ENCODE results near the gene TRHDE. TPM values are rescaled to one million over a fixed set of nuclear protein-coding genes. Genes with fewer than 3 reads are reported as not detected.
A peak's percentile ranks its signal among the peaks of the same experiment; 100 is the strongest.

The TRHDE gene
- total RNA-seq, 1 experiment from 2014 or later, result 16.5 TPM

GRCh38 chr12:72281126-72281525 is 9.0 kb downstream of the TRHDE start:
- CTCF ChIA-PET, result no interaction called here
- no peak for TF ChIP-seq EZH2phosphoT487 (IDR thresholded peaks at IDR 0.05; ENCODE audit: borderline replicate concordance, low read length)
- Histone ChIP-seq H3K79me2 (ENCODE audit: low read length) (peaks cover 89% of the 10 kb centered on the region), H3K9ac (ENCODE audit: low read length) (no peak overlapping the region), H3K4me1 (ENCODE audit: insufficient read depth, low read length) (peaks cover 61% of the 10 kb centered on the region), H3K4me3 (ENCODE audit: low read length) (peak overlapping the region; percentile 25; the same call in 1 of the 2 replicates), H3K27ac (ENCODE audit: low read length) (peak overlapping the region; percentile 57), H4K20me1 (ENCODE audit: low read length) (no peaks in the 10 kb centered on the region), H3K4me2 (ENCODE audit: low read length) (peak overlapping the region; percentile 63), H2AFZ (ENCODE audit: low read length) (peak overlapping the region; percentile 37), H3K27me3 (ENCODE audit: low read length) (no peaks in the 10 kb centered on the region), H3F3A (ENCODE audit: low read length, unreplicated experiment) (no peaks in the 10 kb centered on the region), H3K36me3 (ENCODE audit: low read depth, low read length) (no peaks in the 10 kb centered on the region), H3K9me3 (ENCODE audit: low read length) (no peaks in the 10 kb centered on the region), H3K9me2 (replicated peaks; ENCODE audit: low read length) (no peaks in the 10 kb centered on the region)
- BruUV-seq (replicated peaks), result no TSS peak
- intact Hi-C loops (cut with micrococcal nuclease), result loop anchor here (1.0 to 2.0 kb wide), 2 partner anchors 16 to 264 kb away; no protein-coding TSS in a partner anchor
- POLR2A ChIA-PET (ENCODE audit: unreplicated experiment), result no interaction called here
- DNase-seq (peak; percentile 77), ATAC-seq (peak; percentile 57)

- intact Hi-C loops (cut with micrococcal nuclease), result loop anchor here (1.0 kb wide), 1 partner anchor 14 kb away; no protein-coding TSS in a partner anchor
- H2AFZ ChIP-seq (ENCODE audit: low read length), result no peak overlapping the region; the same call in 1 of the 2 replicates
- peaks cover 73% of the 10 kb centered on the region for H3K79me2 ChIP-seq (ENCODE audit: low read length)
- H3K4me1 ChIP-seq (ENCODE audit: insufficient read depth, low read length), result peaks cover 47% of the 10 kb centered on the region
- peaks cover 7% of the 10 kb centered on the region for H3K36me3 ChIP-seq (ENCODE audit: low read depth, low read length)
- H3F3A ChIP-seq (ENCODE audit: low read length, unreplicated experiment), result no peaks in the 10 kb centered on the region
- BruUV-seq (replicated peaks), result no TSS peak
- POLR2A ChIA-PET (ENCODE audit: unreplicated experiment), result no interaction called here
- peak; percentile 76 for ATAC-seq
- H3K9me3 ChIP-seq (ENCODE audit: low read length), result no peaks in the 10 kb centered on the region
- no peak overlapping the region for H3K27ac ChIP-seq (ENCODE audit: low read length)
- no peaks in the 10 kb centered on the region for H4K20me1 ChIP-seq (ENCODE audit: low read length)
- DNase-seq, result peak; percentile 66
- H3K4me3 ChIP-seq (ENCODE audit: low read length), result no peak overlapping the region
- CTCF ChIA-PET, result interaction anchor here (1.3 to 1.4 kb wide), 2 partner anchors 15 to 266 kb away, joined by 5 to 7 read pairs; no protein-coding TSS in a partner anchor
- H3K9ac ChIP-seq (ENCODE audit: low read length), result no peak overlapping the region
- no peak overlapping the region for H3K4me2 ChIP-seq (ENCODE audit: low read length)
- H3K9me2 ChIP-seq (replicated peaks; ENCODE audit: low read length), result no peaks in the 10 kb centered on the region
- TF ChIP-seq CTCF (conservative IDR thresholded peaks at IDR 0.05; ENCODE audit: low read depth, low read length), result peak; percentile 86
- TF ChIP-seq EZH2phosphoT487 (IDR thresholded peaks at IDR 0.05; ENCODE audit: borderline replicate concordance, low read length), result no peak
- H3K27me3 ChIP-seq (ENCODE audit: low read length), result no peaks in the 10 kb centered on the region
These were observed 10.6 kb downstream of the TRHDE start for GRCh38 chr12:72282721-72283120.

DNA sequence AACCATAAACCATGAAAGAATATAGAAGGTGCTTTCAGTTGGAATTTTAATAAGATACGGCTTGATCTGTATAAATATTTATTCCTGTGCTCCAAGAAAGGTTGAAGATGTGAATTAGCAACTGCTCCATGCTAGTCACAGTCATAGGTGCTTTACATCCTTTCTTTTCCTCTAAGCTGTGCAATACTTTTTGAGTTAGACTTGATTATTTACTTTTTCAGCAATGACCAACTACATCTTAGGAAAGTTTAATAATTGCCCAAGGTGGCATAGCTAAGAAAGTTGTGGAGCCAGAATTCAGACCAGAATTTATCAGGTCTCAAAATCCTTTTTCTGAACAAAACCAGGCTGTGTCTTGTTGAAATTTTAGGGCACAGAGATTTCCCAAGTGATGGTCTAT is 13.7 kb downstream of the TRHDE start:
- Histone ChIP-seq H3K4me2 (ENCODE audit: low read length) (no peak overlapping the region), H3K4me1 (ENCODE audit: insufficient read depth, low read length) (peaks cover 16% of the 10 kb centered on the region), H3K9ac (ENCODE audit: low read length) (no peak overlapping the region), H4K20me1 (ENCODE audit: low read length) (no peaks in the 10 kb centered on the region), H3K4me3 (ENCODE audit: low read length) (no peak overlapping the region), H3K9me2 (replicated peaks; ENCODE audit: low read length) (no peaks in the 10 kb centered on the region), H3K27me3 (ENCODE audit: low read length) (no peaks in the 10 kb centered on the region), H3F3A (ENCODE audit: low read length, unreplicated experiment) (no peaks in the 10 kb centered on the region), H3K36me3 (ENCODE audit: low read depth, low read length) (peaks cover 13% of the 10 kb centered on the region), H3K79me2 (ENCODE audit: low read length) (peaks cover 41% of the 10 kb centered on the region), H3K9me3 (ENCODE audit: low read length) (no peaks in the 10 kb centered on the region), H2AFZ (ENCODE audit: low read length) (no peak overlapping the region), H3K27ac (ENCODE audit: low read length) (no peak overlapping the region)
- intact Hi-C loops (cut with micrococcal nuclease), result no loop called here
- TF ChIP-seq EZH2phosphoT487 (IDR thresholded peaks at IDR 0.05; ENCODE audit: borderline replicate concordance, low read length) (no peak), EZH2 (IDR thresholded peaks at IDR 0.05; ENCODE audit: low read length, unreplicated experiment) (no peak), CTCF (conservative IDR thresholded peaks at IDR 0.05; ENCODE audit: low read depth, low read length) (no peak)
- POLR2A ChIA-PET (ENCODE audit: unreplicated experiment), result interaction anchor here (0.6 kb wide), 1 partner anchor 1123 kb away, joined by 4 read pairs; no protein-coding TSS in a partner anchor
- ATAC-seq (no peak), DNase-seq (no peak)
- CTCF ChIA-PET, result no interaction called here
- BruUV-seq (replicated peaks), result no TSS peak
